Stomach (tissue), 4 donors: Measurements from ENCODE around the gene MEGF8.

Experiments used
- POLR2AphosphoS5 ChIP-seq, 3 donors: sonication (generic); formaldehyde crosslinking; IDR thresholded peaks; one replicate each; pipeline ENCODE4 v1.6.1; 2016; ENCODE audit warnings: antibody characterized with exemption in 3 of 3
- TF ChIP-seq, protein P1 (sequence below), 7 experiments: fragments of 450-650 bp in 4 of 7; fragments of 200-600 bp in 3 of 7; sonication (generic) in 3 of 7; IDR thresholded peaks; one replicate each; pipeline ENCODE4 v1.5.1; 2016 to 2019; ENCODE audit warnings: antibody characterized with exemption in 7 of 7, control low read depth in 2 of 7, mild to moderate bottlenecking in 1 of 7

DNA sequence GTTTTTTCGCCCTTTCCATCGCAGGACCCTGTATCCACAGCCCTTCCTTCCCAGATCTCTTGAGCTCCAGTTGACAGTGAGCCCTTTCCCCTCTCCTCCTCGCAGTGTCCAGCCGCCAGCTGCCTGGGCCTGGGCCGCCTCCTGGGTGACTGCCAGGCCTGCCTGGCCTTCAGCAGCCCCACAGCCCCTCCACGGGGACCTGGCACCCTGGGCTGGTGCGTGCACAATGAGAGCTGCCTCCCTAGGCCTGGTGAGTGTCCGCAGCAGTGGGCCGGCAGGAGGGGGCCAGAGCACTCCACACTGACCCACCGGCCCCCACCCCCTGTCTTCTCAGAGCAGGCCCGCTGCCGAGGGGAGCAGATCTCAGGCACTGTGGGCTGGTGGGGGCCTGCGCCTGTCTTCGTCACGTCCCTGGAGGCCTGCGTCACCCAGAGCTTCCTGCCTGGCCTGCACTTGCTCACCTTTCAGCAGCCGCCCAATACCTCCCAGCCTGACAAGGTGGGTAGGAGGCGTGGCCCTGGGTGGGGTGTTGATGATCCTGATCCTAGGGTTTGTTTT, 19.0 kb downstream of the MEGF8 start:
- no peak for TF ChIP-seq POLR2AphosphoS5 (IDR thresholded peaks at IDR 0.05)
- TF ChIP-seq, protein P1, sequence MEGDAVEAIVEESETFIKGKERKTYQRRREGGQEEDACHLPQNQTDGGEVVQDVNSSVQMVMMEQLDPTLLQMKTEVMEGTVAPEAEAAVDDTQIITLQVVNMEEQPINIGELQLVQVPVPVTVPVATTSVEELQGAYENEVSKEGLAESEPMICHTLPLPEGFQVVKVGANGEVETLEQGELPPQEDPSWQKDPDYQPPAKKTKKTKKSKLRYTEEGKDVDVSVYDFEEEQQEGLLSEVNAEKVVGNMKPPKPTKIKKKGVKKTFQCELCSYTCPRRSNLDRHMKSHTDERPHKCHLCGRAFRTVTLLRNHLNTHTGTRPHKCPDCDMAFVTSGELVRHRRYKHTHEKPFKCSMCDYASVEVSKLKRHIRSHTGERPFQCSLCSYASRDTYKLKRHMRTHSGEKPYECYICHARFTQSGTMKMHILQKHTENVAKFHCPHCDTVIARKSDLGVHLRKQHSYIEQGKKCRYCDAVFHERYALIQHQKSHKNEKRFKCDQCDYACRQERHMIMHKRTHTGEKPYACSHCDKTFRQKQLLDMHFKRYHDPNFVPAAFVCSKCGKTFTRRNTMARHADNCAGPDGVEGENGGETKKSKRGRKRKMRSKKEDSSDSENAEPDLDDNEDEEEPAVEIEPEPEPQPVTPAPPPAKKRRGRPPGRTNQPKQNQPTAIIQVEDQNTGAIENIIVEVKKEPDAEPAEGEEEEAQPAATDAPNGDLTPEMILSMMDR (IDR thresholded peaks at IDR 0.05) = no peak
